ENCODE measurements around the gene ITGB6. TPM values are rescaled to one million over a fixed set of nuclear protein-coding genes. Genes with fewer than 3 reads are reported as not detected.

The ITGB6 gene
- total RNA-seq, 2 donors from 2014 or later = 13.2 to 24.6 TPM

GRCh38 chr2:160241251-160242137 lies 41.4 kb upstream of the ITGB6 start:
- DNase-seq = peak; percentile 77
- Histone ChIP-seq H3K4me1 (no peaks in the 10 kb centered on the region), H3K4me3 (no peak overlapping the region), H3K27ac (peak overlapping the region; percentile 25), H3K36me3 (no peaks in the 10 kb centered on the region), H3K27me3 (no peaks in the 10 kb centered on the region), H3K9me3 (no peaks in the 10 kb centered on the region), H3K9ac (ENCODE audit: low read depth in 2 of 2, low read length in 2 of 2) (no peak overlapping the region)
- no peak for TF ChIP-seq CTCF (IDR thresholded peaks at IDR 0.05)
- intact Hi-C loops (cut with DNase I) = no loop called here

GRCh38 chr2:160239436-160239835 lies 39.4 kb upstream of the ITGB6 start:
- no peak for TF ChIP-seq CTCF (IDR thresholded peaks at IDR 0.05)
- H3K27me3 ChIP-seq = no peaks in the 10 kb centered on the region
- H3K4me1 ChIP-seq = no peaks in the 10 kb centered on the region
- H3K4me3 ChIP-seq = no peak overlapping the region
- H3K36me3 ChIP-seq = no peaks in the 10 kb centered on the region
- intact Hi-C loops (cut with DNase I) = no loop called here
- H3K9me3 ChIP-seq = no peaks in the 10 kb centered on the region
- no peak overlapping the region for H3K9ac ChIP-seq (ENCODE audit: low read depth in 2 of 2, low read length in 2 of 2)
- DNase-seq = no peak
- H3K27ac ChIP-seq = no peak overlapping the region

- Histone ChIP-seq H3K36me3 (no peaks in the 10 kb centered on the region), H3K27ac (no peak overlapping the region), H3K9ac (ENCODE audit: low read depth in 2 of 2, low read length in 2 of 2) (no peak overlapping the region), H3K4me3 (no peak overlapping the region), H3K4me1 (no peaks in the 10 kb centered on the region), H3K27me3 (no peaks in the 10 kb centered on the region), H3K9me3 (no peaks in the 10 kb centered on the region)
- no peak for DNase-seq
- intact Hi-C loops (cut with DNase I) = no loop called here
- TF ChIP-seq CTCF (IDR thresholded peaks at IDR 0.05) = no peak
Measured at GRCh38 chr2:160238392-160238791, 38.3 kb upstream of the ITGB6 start.

- H3K27ac ChIP-seq = no peak overlapping the region
- TF ChIP-seq CTCF (IDR thresholded peaks at IDR 0.05) = no peak
- H3K9ac ChIP-seq (ENCODE audit: low read depth in 2 of 2, low read length in 2 of 2) = no peak overlapping the region
- no peaks in the 10 kb centered on the region for H3K36me3 ChIP-seq
- no peaks in the 10 kb centered on the region for H3K4me1 ChIP-seq
- intact Hi-C loops (cut with DNase I) = no loop called here
- H3K9me3 ChIP-seq = no peaks in the 10 kb centered on the region
- H3K4me3 ChIP-seq = no peak overlapping the region
- no peaks in the 10 kb centered on the region for H3K27me3 ChIP-seq
- no peak for DNase-seq
Measured at GRCh38 chr2:160232905-160233475, 32.9 kb upstream of the ITGB6 start.

GRCh38 chr2:160229591-160229990 lies 29.5 kb upstream of the ITGB6 start:
- Histone ChIP-seq H3K9me3 (no peaks in the 10 kb centered on the region), H3K27me3 (no peaks in the 10 kb centered on the region), H3K27ac (no peak overlapping the region), H3K9ac (ENCODE audit: low read depth in 2 of 2, low read length in 2 of 2) (no peak overlapping the region), H3K4me3 (no peak overlapping the region), H3K4me1 (no peaks in the 10 kb centered on the region), H3K36me3 (no peaks in the 10 kb centered on the region)
- intact Hi-C loops (cut with DNase I) = no loop called here
- TF ChIP-seq CTCF (IDR thresholded peaks at IDR 0.05) = no peak
- DNase-seq = no peak
